ENCODE data around the gene OLFML2A. TPM values are rescaled to one million over a fixed set of nuclear protein-coding genes. Genes with fewer than 3 reads are reported as not detected.

OLFML2A gene
- total RNA-seq, 2 experiments from 2014 or later, result 4.4 to 6.7 TPM

GRCh38 chr9:124813501-124814163 is 36.7 kb downstream of the OLFML2A start:
- TF ChIP-seq CTCF (conservative IDR thresholded peaks at IDR 0.05; ENCODE audit: low read length) (no peak), EZH2phosphoT487 (IDR thresholded peaks at IDR 0.05; ENCODE audit: borderline replicate concordance, low read depth, low read length) (no peak)
- POLR2A ChIA-PET, result no interaction called here
- intact Hi-C loops (cut with micrococcal nuclease; ENCODE audit: unreplicated experiment), result no loop called here

GRCh38 chr9:124814164-124814535 is 37.2 kb downstream of the OLFML2A start:
- no peak overlapping the region for H3K4me3 ChIP-seq (ENCODE audit: low read depth, low read length, poor library complexity, severe bottlenecking)
- CTCF ChIA-PET (ENCODE audit: unreplicated experiment), result no interaction called here
- no peak overlapping the region for H3K4me2 ChIP-seq (ENCODE audit: low read length)
- H3K4me1 ChIP-seq (ENCODE audit: insufficient read depth, low read length, poor library complexity, severe bottlenecking), result peaks cover 13% of the 10 kb centered on the region
- no peaks in the 10 kb centered on the region for H3K9me2 ChIP-seq (ENCODE audit: insufficient read depth, low read length)
- H4K20me1 ChIP-seq (ENCODE audit: insufficient read depth, low read length), result no peaks in the 10 kb centered on the region
- intact Hi-C loops (cut with micrococcal nuclease; ENCODE audit: unreplicated experiment), result no loop called here
- no peak overlapping the region for H3K27ac ChIP-seq (ENCODE audit: low read depth, low read length, poor library complexity, severe bottlenecking)
- DNase-seq (ENCODE audit: low spot score), result no peak
- no peaks in the 10 kb centered on the region for H3K79me2 ChIP-seq (ENCODE audit: insufficient read depth, low read depth, low read length)
- POLR2A ChIA-PET, result no interaction called here
- no peaks in the 10 kb centered on the region for H3K36me3 ChIP-seq (ENCODE audit: insufficient read depth, low read length)
- no TSS peak for BruUV-seq (replicated peaks)
- no peak overlapping the region for H2AFZ ChIP-seq (ENCODE audit: low read length)
- no peaks in the 10 kb centered on the region for H3K9me3 ChIP-seq (ENCODE audit: low read length)
- TF ChIP-seq CTCF (conservative IDR thresholded peaks at IDR 0.05; ENCODE audit: low read length) (no peak), EZH2phosphoT487 (IDR thresholded peaks at IDR 0.05; ENCODE audit: borderline replicate concordance, low read depth, low read length) (no peak)

More at GRCh38 chr9:124813501-124814163, 36.7 kb downstream of the OLFML2A start:
- Histone ChIP-seq H3K4me2 (ENCODE audit: low read length) (no peak overlapping the region), H3K4me1 (ENCODE audit: insufficient read depth, low read length, poor library complexity, severe bottlenecking) (peaks cover 8% of the 10 kb centered on the region), H3K36me3 (ENCODE audit: insufficient read depth, low read length) (no peaks in the 10 kb centered on the region), H4K20me1 (ENCODE audit: insufficient read depth, low read length) (no peaks in the 10 kb centered on the region), H3K9me3 (ENCODE audit: low read length) (no peaks in the 10 kb centered on the region), H3K27ac (ENCODE audit: low read depth, low read length, poor library complexity, severe bottlenecking) (no peak overlapping the region), H2AFZ (ENCODE audit: low read length) (no peak overlapping the region), H3K79me2 (ENCODE audit: insufficient read depth, low read depth, low read length) (no peaks in the 10 kb centered on the region), H3K4me3 (ENCODE audit: low read depth, low read length, poor library complexity, severe bottlenecking) (no peak overlapping the region), H3K9me2 (ENCODE audit: insufficient read depth, low read length) (no peaks in the 10 kb centered on the region)
- no TSS peak for BruUV-seq (replicated peaks)
- CTCF ChIA-PET (ENCODE audit: unreplicated experiment), result no interaction called here
- no peak for DNase-seq (ENCODE audit: low spot score)

DNA sequence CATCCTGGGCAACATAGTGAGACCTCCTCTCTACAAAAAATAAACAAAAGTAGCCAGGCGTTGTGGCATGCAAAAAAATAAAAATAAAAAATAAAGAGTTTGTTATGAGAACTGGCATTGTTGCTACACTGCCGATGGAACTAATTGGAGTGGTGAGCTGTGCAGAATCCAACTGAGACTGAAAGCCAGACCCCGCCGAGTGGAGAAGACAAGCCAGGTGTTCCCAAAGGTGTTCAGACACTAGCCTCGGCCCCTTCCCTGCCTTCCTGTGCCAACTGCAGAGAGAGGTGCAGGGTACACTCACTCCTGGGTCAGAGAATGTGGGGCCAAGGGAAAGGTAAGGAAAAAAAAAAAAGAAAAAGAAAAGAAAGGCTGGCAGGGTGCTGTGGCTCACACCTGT is 38.7 kb downstream of the OLFML2A start:
- peaks cover 16% of the 10 kb centered on the region for H3K4me1 ChIP-seq (ENCODE audit: insufficient read depth, low read length, poor library complexity, severe bottlenecking)
- no peaks in the 10 kb centered on the region for H3K36me3 ChIP-seq (ENCODE audit: insufficient read depth, low read length)
- no peak for DNase-seq (ENCODE audit: low spot score)
- TF ChIP-seq CTCF (conservative IDR thresholded peaks at IDR 0.05; ENCODE audit: low read length) (no peak), EZH2phosphoT487 (IDR thresholded peaks at IDR 0.05; ENCODE audit: borderline replicate concordance, low read depth, low read length) (no peak)
- no peaks in the 10 kb centered on the region for H3K9me2 ChIP-seq (ENCODE audit: insufficient read depth, low read length)
- H3K4me3 ChIP-seq (ENCODE audit: low read depth, low read length, poor library complexity, severe bottlenecking), result no peak overlapping the region
- POLR2A ChIA-PET, result no interaction called here
- no peak overlapping the region for H3K4me2 ChIP-seq (ENCODE audit: low read length)
- H4K20me1 ChIP-seq (ENCODE audit: insufficient read depth, low read length), result no peaks in the 10 kb centered on the region
- no TSS peak for BruUV-seq (replicated peaks)
- no peak overlapping the region for H3K27ac ChIP-seq (ENCODE audit: low read depth, low read length, poor library complexity, severe bottlenecking)
- H3K79me2 ChIP-seq (ENCODE audit: insufficient read depth, low read depth, low read length), result no peaks in the 10 kb centered on the region
- no peak overlapping the region for H2AFZ ChIP-seq (ENCODE audit: low read length)
- intact Hi-C loops (cut with micrococcal nuclease; ENCODE audit: unreplicated experiment), result no loop called here
- no peaks in the 10 kb centered on the region for H3K9me3 ChIP-seq (ENCODE audit: low read length)
- CTCF ChIA-PET (ENCODE audit: unreplicated experiment), result no interaction called here

Data from OCI-LY7 (cell line).